IPS DF 4.7 (cell line): ENCODE measurements around the gene TSHZ2.
"Not testable (repeated sequence)": the region's sequence is repeated elsewhere in the genome, so short reads cannot be mapped to it uniquely, and the experiment has no call there.

Experiments used
- DNase-seq: peaks from one replicate; pipeline ENCODE4 v3.0.0-alpha.2; 2013; ENCODE audit warnings: low spot score; ENCODE audit errors: extremely low read depth

TSHZ2 gene

GRCh38 chr20:53081916-53082863 lies 110.0 kb downstream of the TSHZ2 start:
- DNase-seq = no peak

GRCh38 chr20:53083411-53083810 lies 111.3 kb downstream of the TSHZ2 start:
- no peak for DNase-seq

- DNase-seq = no peak
Observed at GRCh38 chr20:53084408-53084997, 112.3 kb downstream of the TSHZ2 start.

GRCh38 chr20:53085720-53086119 lies 113.6 kb downstream of the TSHZ2 start:
- no peak for DNase-seq

GRCh38 chr20:53087037-53087777 lies 115.0 kb downstream of the TSHZ2 start:
- no peak for DNase-seq

- DNase-seq = no peak
Observed at GRCh38 chr20:53088786-53089185, 116.6 kb downstream of the TSHZ2 start.

GRCh38 chr20:53089851-53090250 lies 117.7 kb downstream of the TSHZ2 start:
- DNase-seq = not testable (repeated sequence)

GRCh38 chr20:53091789-53092188 lies 119.6 kb downstream of the TSHZ2 start:
- no peak for DNase-seq

GRCh38 chr20:53092772-53093300 lies 120.7 kb downstream of the TSHZ2 start:
- DNase-seq = no peak

GRCh38 chr20:53097371-53097770 lies 125.2 kb downstream of the TSHZ2 start:
- DNase-seq = no peak

GRCh38 chr20:53097791-53098190 lies 125.6 kb downstream of the TSHZ2 start:
- no peak for DNase-seq

- DNase-seq = no peak
Observed at GRCh38 chr20:53098621-53099020, 126.5 kb downstream of the TSHZ2 start.

- no peak for DNase-seq
Observed at GRCh38 chr20:53099856-53100255, 127.7 kb downstream of the TSHZ2 start.

GRCh38 chr20:53100476-53100911 lies 128.3 kb downstream of the TSHZ2 start:
- no peak for DNase-seq

- no peak for DNase-seq
Observed at GRCh38 chr20:53101992-53102760, 130.0 kb downstream of the TSHZ2 start.

- no peak for DNase-seq
Observed at GRCh38 chr20:53103124-53103523, 131.0 kb downstream of the TSHZ2 start.

GRCh38 chr20:53104884-53105283 lies 132.7 kb downstream of the TSHZ2 start:
- DNase-seq = no peak

- DNase-seq = no peak
Observed at GRCh38 chr20:53116733-53117132, 144.6 kb downstream of the TSHZ2 start.

- no peak for DNase-seq
Observed at GRCh38 chr20:53122853-53123252, 150.7 kb downstream of the TSHZ2 start.

GRCh38 chr20:53124075-53124551 lies 152.0 kb downstream of the TSHZ2 start:
- no peak for DNase-seq

- no peak for DNase-seq
Observed at GRCh38 chr20:53124803-53125202, 152.6 kb downstream of the TSHZ2 start.
